A549 treated with dexamethasone at 1 μM for 4 hours (cell line): ENCODE measurements around the gene BRD3OS. TPM values are rescaled to one million over a fixed set of nuclear protein-coding genes. Genes with fewer than 3 reads are reported as not detected.

Experiments
- total RNA-seq: library from RNA; stranded (reverse); fragments of 200-300 nt; extraction: Qiagen RNA extraction; gene quantifications from 5 replicates; pipeline ENCODE4 v1.2.3, GENCODE V29; 2022

Gene BRD3OS, protein sequence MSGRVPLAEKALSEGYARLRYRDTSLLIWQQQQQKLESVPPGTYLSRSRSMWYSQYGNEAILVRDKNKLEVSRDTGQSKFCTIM
- 12.2 to 19.4 TPM (median 17.6 TPM) in 5 replicates for total RNA-seq

DNA sequence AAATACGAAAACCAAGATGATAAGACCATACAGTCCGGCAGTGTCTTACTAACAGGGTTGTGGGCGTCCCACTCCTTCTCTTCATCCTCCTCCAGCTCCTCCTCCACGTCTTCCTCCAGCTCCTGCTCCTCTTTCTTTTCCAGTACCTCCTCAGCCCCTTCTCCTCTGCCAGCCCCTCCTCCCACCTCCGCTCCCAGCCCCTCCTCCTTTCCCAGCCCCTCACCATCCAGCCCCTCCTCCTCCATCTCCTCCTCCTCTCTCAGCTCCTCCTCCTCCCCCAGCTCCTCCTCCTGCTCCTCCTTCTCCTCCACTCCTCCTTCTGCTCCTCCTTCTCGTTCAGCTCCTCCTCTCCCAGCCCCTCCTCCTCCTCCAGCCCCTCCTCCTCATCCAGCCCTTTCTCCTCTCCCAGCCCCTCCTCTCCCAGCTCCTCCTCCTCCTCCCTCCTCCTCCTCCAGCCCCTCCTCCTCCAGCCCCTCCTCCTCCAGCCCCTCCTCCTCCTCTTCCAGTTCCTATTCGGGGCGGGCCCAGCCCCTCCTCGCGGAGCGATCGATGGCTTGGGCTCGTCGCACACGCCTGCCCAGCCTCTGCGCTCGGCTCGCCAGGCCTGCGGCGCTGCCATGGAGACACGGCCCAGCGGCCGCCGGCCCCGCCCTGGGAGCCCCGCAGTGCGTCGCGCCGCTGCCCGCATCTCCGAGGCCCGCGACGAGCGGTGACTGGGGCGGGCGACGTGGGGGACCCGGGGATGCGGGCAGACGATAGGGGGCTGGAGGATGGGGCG lies at the start of gene BRD3OS:
TSS of gene BRD3OS (plus strand) at position 654 of the 778 bp plus-strand sequence. CDS start 1,267 bp downstream, outside the sequence.

DNA sequence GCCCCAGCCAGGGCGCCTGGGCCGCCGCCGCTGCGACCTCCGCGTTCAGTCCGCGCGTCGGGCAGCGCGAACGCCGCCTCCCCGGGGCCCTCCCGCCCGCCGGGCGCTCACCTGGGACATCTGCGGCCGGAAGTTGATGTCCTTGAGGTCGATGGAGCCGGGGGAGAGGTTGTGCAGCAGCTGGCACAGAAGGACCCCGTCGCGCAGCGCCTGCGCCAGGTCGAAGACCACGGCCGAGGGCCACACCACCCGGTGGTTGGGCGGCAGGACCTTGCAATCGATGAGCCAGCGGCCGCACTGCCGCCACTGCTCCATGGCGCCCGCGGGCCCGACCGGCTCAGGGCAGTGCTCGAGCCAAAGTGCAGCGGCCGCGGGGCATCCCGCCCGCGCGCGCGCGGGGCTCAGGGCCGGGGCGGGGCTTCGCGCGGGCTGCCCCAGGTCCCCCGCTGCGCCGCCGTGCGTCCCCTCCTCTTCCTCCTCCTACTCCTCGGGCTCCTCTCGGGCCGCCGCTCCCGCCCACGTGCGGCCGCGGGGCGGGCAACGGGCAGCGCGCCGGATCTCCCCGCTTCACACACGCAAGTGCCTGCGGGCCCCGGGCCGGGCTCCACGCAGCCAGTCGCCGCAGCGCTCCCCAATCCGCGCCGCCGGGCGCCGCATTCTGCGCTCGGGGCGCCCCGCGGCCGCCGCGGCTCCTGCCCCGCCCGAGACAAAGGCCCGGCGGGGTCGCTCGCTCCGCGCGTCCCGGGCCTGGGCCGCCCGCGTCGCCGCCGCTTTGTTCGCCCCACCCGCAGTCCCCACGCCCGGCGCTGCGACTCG lies 33.1 kb upstream of the BRD3OS start, which contains the start of gene VAV2:
TSS of gene VAV2 (minus strand) at position 361 of the 816 bp plus-strand sequence. CDS start at position 315, 46 bp downstream.

DNA sequence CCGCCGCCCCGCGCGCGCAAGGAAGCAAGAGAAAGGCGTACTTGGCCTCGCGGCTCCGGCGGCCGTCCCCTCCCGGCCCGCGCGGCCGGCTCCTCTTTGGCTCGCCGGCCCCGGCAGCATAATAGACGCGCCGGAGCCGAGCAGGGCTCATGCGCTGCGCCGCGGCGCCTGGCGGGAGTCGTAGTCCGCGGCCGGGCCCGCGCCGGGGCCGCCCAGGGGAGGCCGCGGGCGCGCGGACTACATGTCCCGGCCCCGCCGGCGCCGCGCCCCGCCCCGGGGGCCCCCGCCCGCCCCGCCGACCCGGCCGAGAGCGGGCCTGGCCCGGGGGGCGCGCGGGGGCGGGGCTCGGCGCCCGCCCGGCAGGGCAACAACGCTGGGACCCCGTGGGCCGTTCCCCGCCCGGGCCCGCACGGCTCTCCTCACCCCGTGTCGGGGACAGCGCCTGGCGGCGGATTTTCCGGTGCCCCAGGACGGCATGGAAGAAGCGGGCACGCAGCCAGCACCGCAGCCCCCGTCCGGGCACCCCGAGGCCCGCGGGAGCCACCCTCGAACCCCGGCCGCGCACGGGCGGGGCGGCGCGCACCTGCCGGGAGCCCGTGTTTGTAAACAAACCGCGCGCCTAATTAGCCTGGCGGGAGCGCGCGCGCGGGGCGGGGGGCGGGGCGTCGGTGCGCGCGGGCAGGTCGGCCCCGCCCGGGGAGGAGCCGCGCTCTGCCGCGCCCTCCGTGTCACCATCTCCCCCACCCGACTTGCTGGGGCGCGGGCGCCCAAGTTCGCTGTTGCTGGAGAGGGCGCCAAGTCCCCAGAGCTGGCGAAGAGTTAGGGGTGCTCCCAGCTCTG lies 42.8 kb downstream of the BRD3OS start, which contains the start of gene BRD3:
TSS of gene BRD3 (minus strand) at position 123 of the 840 bp plus-strand sequence. CDS start 14,549 bp downstream, outside the sequence.

Other genes with a start within 250 kb of the BRD3OS start
- gene VAV2, start 33.2 kb upstream of the BRD3OS start, total RNA-seq: 32.4 to 42.9 TPM (median 40.0 TPM) in 5 replicates
- 13.6 to 21.7 TPM (median 19.5 TPM) in 5 replicates for gene BRD3, start 42.5 kb downstream of the BRD3OS start, total RNA-seq
- 50.1 to 67.6 TPM (median 65.2 TPM) in 5 replicates for gene WDR5, start 110.6 kb downstream of the BRD3OS start, total RNA-seq
- gene RNU6ATAC, start 139.1 kb downstream of the BRD3OS start, total RNA-seq: not detected in 5 replicates